ENCODE measurements around the gene STAG3. TPM values are rescaled to one million over a fixed set of nuclear protein-coding genes. Genes with fewer than 3 reads are reported as not detected.
"Not testable (repeated sequence)": the region's sequence is repeated elsewhere in the genome, so short reads cannot be mapped to it uniquely, and the experiment has no call there.

STAG3 gene
- total RNA-seq, 1 experiment from 2014 or later = 0.23 TPM

DNA sequence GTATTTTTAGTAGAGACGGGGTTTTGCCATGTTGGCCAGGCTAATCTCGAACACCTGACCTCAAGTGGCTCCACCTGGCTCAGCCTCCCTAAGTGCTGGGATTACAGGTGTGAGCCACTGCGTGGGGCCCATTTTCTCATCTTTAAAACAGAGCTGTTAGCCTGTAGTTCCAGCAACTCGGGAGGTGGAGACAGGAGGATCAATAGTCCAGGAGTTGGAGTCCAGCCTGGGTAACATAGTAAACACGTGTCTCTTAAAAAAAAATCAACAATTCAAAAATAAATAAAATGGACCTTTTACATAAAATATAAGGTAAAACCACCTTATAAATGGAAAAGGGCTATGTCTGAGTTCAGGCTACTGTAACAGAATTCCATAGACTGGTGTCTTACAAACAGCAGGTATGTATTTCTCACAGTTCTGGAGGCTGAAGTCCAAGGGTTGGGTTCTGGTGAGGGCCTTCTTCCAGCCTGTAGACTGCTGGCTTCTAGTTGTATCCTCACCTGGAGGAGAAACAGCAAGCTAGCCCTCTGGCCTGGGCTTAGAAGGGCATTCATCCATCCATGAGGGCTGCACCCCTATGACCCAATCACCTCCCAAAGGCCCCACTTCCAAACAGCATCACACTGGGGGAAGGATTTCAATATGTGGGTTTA lies 35.0 kb downstream of the STAG3 start:
- no peak for DNase-seq (ENCODE audit: low read depth)

DNA sequence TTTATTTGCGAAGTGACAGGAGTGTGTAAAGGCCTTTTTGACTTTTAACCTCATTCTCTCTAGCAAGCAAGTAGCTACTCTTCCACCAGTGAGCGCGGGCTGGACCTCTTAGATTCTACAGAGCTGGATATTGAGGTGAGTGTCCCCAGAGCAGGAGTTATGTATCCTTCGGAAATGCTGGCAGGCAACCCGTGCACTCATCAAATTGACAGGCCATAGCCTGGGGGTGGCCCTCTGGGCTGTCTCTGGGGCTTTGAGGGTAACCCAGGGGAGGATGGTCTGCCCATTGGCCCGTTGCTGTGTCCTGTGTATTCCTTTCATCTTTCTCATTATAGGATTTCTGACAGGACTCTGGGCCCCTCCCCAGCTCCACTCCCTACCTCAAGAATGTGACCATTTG lies 36.0 kb downstream of the STAG3 start:
- DNase-seq (ENCODE audit: low read depth) = no peak

DNA sequence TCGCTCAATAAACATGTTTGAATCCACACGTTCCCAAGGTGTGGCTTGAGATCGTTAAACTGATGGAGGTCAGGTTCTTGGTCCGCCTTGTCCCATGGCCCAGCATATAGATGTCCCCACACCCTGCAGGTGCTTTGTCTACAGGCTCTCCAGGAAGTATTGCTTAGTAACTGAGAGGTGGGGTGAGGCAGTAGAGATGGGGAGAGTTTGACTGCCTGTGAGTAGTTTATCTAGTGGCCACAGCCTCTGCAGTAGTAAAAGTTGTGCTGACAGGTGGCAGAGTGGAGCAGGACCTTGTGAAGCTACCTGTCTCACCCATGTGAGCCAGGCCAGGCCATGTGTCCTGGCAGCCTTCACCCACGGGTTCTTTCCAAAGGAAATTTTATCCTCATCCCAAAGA lies 36.6 kb downstream of the STAG3 start:
- DNase-seq (ENCODE audit: low read depth) = not testable (repeated sequence)

DNA sequence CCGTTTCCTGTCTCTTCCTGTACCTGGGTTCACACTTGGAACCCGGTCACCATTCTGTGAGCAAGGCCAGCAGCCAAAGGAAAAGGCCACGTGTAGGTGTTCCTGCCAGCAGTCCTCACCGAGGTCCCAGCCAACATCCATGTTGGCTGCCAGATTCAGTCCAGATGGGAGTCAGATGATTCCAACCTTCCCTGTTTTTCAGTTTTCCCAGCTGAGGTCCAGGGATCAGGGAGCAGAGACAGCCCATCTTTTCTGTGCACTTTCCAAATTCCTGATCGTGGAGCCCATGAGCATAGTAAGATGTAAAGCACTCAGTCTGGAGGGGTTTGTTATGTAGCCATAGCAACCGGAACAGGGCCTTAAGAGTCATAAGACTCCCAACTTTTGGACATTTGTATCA lies 38.2 kb downstream of the STAG3 start:
- DNase-seq (ENCODE audit: low read depth) = no peak

DNA sequence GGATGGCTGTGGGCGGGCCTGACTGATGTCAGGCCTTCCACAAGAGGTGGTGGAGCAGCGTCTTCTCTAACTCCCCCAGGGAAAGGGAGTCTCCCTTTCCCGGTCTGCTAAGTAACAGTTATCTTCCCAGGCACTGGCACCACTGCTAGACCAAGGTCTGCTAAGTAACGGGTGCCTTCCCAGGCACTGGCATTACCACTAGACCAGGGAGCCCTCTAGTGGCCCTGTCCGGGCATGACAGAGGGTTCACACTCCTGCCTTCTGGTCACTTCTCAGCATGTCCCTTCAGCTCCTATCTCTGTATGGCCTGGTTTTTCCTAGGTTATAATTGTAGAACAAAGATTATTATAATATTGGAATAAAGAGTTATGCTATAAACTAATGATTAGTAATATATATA lies 40.2 kb downstream of the STAG3 start:
- DNase-seq (ENCODE audit: low read depth) = not testable (repeated sequence)

DNA sequence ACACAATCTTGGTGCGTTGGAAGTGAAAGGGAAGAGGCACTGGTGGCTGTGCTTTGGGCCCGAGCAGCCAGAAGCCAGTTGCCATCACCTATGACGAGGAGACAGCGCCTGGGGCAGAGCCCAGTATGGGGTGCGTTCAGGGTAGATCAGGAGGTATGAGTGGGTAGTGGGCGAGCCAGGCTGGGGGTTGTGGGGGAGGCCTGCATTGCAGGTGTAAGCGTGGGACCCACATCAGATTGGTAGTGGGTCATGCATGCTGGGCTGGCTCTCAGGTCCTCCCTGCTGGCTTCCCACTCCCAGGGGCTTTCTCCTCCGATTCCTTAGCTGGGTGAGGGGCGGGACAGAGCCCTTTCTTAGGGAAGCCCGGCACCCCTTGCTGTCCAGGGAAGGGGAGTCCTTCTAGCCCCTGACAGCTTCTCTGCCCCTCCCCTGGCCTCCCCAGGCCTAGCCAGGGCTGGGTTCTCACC lies 41.6 kb downstream of the STAG3 start:
- no peak for DNase-seq (ENCODE audit: low read depth)

DNA sequence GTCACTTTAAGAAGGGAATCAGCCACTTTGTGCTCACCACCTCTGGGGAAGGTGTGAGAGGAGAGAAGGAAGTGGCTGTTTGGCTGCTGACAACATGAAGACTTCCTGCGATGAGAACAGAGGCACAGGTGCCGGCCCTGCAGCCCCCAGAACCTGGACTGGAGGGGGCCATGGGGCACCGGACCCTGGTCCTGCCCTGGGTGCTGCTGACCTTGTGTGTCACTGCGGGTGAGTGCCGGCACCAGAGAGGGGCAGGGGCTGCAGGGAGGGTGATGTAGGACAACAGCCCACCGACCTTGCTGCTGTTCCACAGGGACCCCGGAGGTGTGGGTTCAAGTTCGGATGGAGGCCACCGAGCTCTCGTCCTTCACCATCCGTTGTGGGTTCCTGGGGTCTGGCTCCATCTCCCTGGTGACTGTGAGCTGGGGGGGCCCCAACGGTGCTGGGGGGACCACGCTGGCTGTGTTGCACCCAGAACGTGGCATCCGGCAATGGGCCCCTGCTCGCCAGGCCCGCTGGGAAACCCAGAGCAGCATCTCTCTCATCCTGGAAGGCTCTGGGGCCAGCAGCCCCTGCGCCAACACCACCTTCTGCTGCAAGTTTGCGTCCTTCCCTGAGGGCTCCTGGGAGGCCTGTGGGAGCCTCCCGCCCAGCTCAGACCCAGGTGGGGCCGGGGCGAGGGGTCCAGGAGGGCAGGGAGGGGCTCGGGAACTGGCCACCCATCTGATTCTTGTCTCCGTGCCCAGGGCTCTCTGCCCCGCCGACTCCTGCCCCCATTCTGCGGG lies 42.3 kb downstream of the STAG3 start, which contains the start of gene PVRIG:
TSS of gene PVRIG (plus strand) at position 149 of the 785 bp plus-strand sequence. CDS start at position 171, 22 bp downstream.
- DNase-seq (ENCODE audit: low read depth) = not testable (repeated sequence)

DNA sequence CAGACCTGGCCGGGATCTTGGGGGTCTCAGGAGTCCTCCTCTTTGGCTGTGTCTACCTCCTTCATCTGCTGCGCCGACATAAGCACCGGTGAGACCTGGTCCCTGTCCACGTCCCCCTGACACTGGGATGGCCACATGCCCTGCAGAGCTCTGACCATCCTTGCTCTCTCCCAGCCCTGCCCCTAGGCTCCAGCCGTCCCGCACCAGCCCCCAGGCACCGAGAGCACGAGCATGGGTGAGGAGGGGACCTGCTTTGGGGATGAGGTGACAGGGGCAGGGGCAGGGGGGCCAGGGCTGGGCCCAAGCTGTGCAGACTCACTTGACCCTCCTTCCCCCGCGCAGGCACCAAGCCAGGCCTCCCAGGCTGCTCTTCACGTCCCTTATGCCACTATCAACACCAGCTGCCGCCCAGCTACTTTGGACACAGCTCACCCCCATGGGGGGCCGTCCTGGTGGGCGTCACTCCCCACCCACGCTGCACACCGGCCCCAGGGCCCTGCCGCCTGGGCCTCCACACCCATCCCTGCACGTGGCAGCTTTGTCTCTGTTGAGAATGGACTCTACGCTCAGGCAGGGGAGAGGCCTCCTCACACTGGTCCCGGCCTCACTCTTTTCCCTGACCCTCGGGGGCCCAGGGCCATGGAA lies 43.0 kb downstream of the STAG3 start:
- DNase-seq (ENCODE audit: low read depth) = no peak

DNA sequence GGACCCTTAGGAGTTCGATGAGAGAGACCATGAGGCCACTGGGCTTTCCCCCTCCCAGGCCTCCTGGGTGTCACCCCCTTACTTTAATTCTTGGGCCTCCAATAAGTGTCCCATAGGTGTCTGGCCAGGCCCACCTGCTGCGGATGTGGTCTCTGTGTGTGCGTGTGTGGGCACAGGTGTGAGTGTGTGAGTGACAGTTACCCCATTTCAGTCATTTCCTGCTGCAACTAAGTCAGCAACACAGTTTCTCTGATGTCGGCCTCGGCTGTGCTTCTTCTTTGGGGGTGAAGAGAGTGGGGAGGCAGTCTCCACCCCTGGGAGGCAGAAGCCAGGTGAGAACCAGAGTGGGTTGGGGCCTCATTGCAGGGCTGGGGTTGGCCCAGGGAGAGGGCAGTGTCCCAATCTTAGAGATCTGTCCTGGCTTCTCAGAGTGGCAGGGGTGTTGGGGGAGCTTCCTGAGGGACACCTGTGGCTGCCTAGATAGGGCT lies 43.6 kb downstream of the STAG3 start:
- DNase-seq (ENCODE audit: low read depth) = no peak

DNA sequence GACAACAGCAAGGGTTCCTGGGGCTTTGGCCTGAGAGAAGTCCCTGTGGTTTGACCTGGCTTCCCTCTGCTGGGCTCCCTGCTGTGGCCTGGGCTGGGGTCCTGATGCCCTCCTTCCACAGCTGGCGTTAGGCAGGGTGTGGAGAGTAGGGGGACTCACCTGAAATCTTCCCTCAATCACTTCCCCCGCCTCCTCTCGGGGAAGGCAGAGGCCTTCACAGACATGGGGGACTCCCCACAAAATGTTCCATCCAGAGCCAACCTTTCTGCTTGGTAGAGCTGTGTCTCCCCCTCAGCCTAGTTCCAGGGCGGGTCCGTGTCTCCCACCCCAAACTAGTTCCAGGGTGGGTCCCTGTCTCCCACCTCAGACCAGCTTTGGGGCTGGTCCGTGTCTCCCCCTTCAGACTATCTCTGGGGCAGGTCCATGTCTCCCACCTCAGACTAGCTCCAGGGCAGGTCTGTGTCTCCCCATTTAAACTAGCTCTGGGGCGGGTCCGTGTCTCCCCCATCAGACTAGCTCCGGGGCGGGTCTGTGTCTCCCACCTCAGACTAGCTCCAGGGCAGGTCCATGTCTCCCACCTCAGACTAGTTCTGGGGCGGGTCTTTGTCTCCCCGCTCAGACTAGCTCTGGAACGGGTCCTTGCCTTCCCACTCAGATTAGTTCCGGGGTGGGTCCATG lies 44.2 kb downstream of the STAG3 start:
- no peak for DNase-seq (ENCODE audit: low read depth)

DNA sequence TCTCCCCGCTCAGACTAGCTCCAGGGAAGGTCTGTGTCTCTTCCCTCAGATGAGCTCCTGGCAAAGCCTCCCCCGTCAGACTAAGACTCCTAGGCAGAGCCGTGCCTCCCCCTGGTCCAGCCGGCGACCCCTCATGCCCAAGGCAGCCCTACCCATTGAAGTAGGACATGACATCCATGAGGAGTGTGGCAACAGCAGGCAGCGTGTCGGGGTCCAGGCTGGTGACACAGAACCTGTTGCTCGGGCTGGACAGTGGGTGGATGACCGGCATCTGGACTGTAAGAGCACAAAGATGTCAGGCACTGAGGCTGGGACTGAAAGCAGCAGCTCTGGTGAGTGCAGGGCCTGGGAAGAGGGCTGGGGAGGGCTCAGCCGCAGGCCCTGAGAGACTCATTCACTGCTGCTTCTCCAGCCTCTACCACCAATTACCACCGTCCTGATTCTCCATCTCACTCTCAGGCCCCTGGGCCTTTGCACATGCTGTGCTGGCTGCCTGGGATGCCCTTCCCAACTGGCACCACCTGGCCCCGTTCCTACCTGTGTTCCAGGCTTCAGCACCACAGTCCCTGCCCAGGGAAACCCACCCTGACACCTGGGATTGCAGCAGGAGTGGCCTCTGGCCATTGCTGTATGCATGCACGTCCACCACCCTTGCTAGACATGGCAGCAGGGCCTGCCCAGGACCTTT lies 44.9 kb downstream of the STAG3 start:
- no peak for DNase-seq (ENCODE audit: low read depth)

DNA sequence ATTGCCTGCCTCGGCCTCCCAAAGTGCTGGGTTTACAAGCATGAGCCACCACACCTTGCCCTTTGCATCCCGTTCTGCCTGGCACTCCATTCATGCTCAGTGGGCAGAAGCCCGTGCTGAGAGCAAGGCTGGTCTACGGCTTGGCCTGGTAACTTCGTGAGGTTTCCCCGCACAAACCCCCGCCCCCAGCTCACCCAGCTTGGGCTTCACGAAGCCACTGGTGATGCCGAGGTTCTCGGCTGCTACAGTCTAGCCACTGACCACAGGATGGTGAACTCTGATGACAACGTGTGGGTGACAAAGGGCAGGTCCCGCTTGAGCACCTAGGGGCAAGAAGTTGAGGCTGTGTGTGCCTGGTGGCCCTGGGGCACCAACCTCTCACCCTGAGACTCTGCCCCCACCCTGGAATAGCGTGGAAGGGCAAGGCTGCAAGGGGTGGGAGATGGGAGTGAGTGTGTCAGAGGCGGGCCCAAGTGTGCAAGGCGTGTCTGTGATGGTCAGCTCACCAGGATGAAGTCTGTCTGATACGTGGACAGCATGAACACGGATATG lies 45.7 kb downstream of the STAG3 start:
- DNase-seq (ENCODE audit: low read depth) = not testable (repeated sequence)

DNA sequence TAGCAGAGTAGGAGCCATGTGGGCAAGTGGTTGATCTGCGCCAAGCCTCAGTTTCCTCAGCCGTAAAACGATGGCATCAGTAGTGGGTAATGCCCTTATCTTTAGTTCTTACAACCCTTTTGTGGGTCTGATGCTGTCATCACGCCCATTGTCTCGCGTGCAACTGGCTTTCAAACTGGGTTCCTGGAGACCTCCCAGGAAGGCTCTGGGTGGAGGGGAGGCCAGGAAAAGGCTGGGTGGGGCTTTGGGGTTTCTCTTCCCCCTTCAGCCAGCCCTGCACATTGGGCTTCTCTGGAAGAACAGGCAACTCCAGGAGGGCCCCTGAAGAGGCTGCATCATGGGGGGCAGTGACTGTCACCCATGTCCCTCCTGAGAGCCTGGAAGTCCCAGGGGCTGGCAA lies 47.2 kb downstream of the STAG3 start:
- DNase-seq (ENCODE audit: low read depth) = not testable (repeated sequence)

DNA sequence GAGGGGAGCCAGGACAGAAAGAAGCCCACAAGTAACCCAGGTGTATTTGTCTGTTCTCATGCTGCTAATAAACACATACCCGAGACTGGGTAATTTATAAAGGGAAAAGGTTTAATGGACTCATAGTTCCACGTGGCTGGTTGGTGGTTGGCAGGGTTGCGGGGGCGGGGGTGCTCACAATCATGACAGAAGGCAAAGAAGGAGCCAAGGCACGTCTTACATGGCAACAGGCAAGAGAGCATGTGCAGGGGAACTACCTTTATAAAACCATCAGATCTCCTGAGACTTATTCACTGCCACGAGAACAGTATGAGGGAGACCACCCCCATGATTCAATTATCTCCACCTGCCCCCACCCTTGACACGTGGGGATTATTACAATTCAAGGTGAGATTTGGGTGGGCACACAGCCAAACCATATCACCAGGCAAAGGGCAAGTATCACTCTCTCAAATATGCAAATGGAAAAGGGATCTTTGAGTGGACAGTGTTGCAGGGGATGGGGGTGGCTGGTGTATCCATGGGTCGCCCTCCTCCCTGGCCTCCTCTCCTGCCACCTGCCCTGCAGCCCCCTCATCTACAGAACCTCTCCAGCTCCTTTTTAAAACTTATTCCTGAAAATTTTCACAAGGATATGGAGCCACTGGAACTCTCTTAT lies 57.1 kb downstream of the STAG3 start:
- not testable (repeated sequence) for DNase-seq (ENCODE audit: low read depth)

DNA sequence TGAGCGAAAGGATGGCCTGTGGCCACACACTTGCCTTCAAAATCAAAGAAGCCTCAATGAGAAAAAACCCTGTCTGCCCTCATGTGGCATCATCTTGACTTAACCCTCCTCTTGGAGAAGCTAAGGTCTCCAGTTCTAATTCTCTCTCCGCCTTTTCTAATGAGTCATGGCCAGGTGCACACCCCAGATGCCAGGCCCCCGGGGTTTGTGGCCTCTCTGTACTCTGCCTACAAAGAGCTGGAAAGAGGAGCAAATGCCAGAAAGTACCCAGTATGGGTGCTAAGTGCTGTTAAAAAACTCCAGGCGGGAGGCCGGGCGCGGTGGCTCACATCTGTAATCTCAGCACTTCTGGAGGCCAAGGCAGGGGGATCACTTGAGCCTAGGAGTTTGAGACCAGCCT lies 62.3 kb downstream of the STAG3 start:
- DNase-seq (ENCODE audit: low read depth) = peak; percentile 4

DNA sequence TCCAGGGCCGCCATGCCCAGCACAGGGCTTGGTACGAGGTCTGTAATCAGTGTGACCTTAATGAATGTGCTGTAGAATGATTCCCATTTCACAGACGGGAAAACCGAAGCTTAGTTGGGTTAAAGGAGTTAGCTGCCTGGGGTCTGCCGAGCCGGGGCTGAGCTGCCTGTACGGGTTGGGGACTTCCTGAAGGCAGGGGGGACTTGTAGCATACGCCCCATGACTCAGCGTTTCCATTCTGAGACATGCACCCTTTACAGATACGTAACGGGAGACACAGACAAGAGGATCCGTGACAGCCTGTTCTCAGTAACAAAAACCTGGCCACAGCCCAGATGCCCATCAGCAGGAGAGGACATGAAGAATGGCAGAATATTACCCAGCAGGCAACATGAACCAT lies 65.7 kb downstream of the STAG3 start:
- DNase-seq (ENCODE audit: low read depth) = peak; percentile 5

DNA sequence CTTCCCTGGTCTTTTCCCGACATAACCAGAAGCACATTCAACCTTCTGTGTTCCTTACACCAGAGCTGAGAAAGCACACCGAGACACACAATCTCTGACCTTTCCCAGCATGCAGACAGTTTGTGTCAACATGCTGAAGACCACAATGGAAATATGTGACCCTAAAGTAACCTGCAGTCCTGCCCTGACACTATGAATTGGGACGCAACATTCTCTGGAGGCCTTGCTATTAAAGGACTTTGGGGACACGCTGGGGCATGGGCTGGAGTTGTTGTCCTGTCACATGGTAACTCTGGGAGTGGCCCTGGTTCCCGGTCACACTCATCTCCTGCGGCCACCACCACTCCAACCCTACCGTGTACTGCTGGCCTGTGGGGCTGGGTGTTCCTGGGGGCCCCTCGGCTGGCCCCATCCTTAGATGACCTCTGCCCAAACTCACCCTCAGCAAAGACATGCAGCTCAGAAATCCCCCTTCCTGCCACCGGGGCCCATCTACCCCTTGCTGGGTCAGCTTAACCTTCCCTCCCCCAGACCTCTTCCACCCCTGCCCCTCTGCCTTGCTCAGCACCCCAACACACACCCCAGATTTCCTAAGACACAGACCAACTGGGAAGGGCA lies 67.4 kb downstream of the STAG3 start:
- DNase-seq (ENCODE audit: low read depth) = not testable (repeated sequence)

DNA sequence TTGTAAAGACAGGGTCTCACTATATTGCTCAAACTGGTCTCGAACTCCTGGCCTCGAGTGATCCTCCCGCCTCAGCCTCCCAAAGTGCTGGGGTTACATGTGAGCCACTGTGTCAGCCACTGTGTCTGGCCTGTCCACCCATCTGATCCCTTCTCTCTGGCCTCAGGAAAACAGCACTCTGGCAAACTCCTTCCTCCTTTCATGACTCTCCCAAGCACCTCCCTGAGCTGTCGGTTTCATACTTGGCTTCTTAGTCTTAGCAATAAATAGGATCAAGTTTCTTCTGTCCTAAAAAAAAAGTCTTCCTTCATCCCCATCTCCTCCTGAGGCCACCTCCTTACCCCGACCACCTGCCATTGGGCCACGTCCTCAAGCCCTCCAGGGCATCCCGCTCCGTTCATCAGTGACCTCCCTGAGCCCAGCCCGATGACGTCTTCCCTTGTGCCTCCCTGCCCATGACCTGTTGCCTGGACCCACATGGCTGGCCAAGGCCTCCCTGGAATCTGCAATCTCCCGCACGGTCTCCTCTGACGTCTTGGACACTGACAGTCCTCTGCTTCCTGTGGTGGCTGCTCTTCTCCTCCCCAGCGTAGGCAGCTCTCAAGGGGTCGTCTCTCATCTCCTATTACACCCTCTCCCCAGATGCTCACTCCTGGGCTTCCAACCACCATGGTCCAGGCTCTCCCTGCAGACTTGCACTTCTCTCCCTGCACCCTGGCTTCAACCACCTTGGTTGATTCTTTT lies 68.6 kb downstream of the STAG3 start:
- DNase-seq (ENCODE audit: low read depth) = not testable (repeated sequence)

DNA sequence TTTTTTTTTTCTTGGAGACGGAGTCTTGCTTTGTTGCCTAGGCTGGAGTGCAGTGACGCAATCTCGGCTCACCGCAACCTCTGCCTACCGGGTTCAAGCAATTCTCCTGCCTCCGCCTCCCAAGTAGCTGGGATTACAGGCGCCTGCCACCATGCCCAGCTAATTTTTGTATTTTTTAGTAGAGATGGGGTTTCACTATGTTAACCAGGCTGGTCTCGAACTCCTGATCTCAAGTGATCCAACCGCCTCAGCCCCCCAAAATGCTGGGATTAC lies 69.1 kb downstream of the STAG3 start:
- not testable (repeated sequence) for DNase-seq (ENCODE audit: low read depth)

Measured in LHCN-M2 (cell line).